GM12801 (cell line): ENCODE measurements around the gene ACSM3.

Experiments
- TF ChIP-seq, protein P1 (sequence below): IDR thresholded peaks from one replicate; pipeline ENCODE4 v1.5.1; 2011; ENCODE audit warnings: control low read depth; ENCODE audit not compliant: insufficient read length; ENCODE audit errors: extremely low read depth

ACSM3 gene

DNA sequence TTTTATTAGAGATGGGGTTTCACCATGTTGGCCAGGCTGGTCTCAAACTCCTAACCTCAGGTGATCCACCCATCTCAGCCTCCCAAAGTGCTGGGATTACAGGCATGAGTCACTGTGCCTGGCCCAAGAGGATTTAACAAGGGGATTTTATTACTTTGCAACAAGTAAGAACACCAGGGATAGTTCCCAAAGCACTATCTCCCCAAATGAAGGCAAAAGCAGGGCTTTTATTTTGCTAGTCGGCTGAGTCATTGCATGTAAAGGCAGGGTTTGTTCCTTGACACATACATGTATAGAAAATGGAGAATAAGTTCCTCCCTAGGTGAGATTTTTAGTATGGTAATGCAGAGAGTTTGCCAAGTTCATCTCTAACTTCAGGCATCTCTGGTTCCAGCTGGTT, 66.6 kb downstream of the ACSM3 start:
- TF ChIP-seq, protein P1, sequence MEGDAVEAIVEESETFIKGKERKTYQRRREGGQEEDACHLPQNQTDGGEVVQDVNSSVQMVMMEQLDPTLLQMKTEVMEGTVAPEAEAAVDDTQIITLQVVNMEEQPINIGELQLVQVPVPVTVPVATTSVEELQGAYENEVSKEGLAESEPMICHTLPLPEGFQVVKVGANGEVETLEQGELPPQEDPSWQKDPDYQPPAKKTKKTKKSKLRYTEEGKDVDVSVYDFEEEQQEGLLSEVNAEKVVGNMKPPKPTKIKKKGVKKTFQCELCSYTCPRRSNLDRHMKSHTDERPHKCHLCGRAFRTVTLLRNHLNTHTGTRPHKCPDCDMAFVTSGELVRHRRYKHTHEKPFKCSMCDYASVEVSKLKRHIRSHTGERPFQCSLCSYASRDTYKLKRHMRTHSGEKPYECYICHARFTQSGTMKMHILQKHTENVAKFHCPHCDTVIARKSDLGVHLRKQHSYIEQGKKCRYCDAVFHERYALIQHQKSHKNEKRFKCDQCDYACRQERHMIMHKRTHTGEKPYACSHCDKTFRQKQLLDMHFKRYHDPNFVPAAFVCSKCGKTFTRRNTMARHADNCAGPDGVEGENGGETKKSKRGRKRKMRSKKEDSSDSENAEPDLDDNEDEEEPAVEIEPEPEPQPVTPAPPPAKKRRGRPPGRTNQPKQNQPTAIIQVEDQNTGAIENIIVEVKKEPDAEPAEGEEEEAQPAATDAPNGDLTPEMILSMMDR, result no peak

DNA sequence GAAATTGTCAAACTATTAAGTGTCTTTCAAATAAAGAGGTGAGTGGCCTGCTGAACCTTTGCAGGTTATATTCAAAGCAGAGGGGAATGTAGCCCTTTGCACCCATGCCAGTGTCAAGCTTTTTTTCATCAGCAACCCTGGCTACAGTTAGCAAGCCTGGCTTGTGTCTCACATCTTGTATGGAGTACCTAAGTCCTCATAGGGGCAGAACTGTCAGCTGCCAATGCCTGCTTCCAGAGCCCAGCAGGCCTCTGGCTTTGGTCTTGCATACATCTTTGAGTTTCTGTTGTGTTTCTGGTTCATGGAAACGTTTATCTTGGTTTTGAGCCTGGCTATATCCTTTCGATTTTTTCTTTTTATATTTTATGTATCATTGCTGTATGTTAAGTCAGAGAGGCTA, 69.3 kb downstream of the ACSM3 start:
- TF ChIP-seq, protein P1, result no peak

DNA sequence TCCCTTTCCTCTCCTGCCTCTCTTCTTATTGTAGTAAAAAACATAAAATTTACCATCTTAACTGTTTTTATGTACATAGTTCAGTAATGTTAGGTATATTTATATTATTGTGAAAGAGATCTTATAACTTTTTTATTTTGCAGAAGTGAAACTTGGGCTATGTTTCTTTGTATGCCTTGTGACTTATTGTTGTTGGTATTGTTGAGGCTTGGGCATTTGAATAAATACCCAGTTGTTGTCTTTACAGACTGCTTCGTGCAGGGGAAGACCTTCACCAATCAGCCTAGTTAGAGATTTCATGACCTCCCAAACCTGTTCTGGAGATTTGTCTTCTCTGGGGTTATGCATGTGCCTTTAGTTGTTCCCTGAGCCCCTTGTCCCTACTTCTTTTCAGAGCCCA, 74.4 kb downstream of the ACSM3 start:
- TF ChIP-seq, protein P1, result no peak

DNA sequence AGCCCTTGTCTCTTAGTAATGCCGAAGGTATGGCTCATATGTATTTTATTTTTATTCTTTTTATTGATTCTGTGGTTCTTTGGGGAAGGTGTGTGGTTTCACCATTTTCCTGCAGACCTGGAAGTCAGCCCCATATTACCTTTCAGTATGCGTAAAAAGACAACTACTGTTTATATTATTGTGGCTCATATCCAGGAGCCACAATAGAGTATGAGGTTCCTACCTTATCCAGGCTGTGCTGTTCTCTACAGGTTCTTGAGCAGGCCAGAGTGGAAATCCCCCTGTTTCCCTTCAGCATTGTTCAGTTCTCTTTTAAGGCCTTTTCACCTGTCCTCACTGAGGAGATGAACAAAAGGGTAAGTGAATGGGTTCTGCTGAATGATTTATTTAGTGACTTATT, 75.7 kb downstream of the ACSM3 start:
- TF ChIP-seq, protein P1, result no peak

DNA sequence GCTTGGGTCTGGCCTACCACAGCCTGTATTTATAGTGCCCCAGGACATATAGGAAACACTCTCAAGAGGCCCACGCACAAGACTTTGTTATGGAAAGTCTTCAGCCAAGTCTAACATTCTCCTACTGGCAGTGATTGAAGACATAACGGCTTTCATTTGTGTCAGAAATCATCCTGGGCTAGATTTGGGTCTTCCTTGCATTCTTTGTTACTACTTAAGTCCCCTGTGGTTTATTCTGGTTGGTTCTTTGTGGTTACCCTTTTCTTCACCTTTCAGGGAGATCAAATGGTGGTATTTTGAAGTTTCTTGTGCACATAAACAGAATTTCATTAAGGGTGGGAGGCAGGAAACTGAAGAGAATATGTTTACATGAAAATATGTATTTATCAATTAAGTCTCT, 80.2 kb downstream of the ACSM3 start:
- TF ChIP-seq, protein P1, result no peak

DNA sequence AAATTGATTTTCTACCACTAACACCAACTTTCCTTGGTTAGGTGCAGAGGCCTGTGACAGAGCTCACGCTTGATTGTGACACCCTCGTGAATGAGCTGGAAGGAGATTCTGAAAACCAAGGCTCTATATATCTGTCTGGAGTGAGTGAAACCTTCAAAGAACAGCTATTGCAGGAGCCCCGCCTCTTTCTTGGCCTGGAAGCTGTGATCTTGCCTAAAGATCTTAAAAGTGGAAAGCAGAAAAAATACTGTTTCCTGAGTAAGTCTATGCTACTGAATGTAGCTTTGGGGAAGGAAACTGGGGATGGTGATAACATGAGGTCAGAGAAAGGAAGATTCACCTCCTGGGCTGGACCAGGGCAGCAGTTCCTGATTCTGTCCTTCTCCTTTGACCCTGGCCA, 80.8 kb downstream of the ACSM3 start:
- TF ChIP-seq, protein P1, result no peak

DNA sequence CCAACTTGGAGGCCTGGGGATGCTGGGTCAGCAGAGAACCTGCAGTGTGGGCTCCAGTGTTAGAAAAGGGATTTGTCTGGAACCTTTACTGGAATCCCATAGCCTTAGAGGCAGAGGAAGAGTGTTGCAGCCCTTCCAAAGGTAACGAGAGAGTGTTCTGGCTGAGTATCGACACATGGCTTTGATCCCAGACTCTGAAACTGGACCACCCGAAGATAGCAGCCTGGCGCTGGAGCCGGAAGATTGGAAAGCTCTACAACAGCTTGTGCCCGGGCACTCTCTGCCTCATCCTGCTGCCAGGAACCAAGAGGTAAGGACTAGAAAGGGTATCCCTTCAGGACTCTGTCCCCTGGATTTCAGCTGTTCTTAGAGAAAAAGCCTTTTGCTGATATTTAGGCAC, 82.2 kb downstream of the ACSM3 start:
- TF ChIP-seq, protein P1, result no peak

DNA sequence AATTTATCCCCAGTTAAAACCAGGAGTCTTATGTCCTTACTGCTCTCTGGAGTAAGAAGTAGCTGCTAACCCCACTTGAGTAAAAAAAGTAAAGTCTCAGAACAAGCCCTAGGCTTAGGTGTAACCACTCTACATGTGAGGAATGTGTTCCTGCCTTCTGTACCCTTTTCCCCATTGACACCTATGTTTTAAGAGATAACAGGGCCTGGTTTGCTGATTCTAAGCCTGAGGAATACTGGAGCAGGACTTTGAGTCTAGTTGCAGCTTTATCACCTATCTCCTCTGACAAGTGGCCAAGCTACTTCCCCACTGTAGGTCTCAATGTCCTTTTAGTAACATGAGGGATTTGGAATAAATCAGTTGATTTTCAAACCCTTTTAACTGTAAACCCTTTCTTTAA, 82.7 kb downstream of the ACSM3 start:
- TF ChIP-seq, protein P1, result no peak
